ENCODE results near the gene ARHGAP44.
"Not testable (repeated sequence)": the region's sequence is repeated elsewhere in the genome, so short reads cannot be mapped to it uniquely, and the experiment has no call there.

ARHGAP44 gene

DNA sequence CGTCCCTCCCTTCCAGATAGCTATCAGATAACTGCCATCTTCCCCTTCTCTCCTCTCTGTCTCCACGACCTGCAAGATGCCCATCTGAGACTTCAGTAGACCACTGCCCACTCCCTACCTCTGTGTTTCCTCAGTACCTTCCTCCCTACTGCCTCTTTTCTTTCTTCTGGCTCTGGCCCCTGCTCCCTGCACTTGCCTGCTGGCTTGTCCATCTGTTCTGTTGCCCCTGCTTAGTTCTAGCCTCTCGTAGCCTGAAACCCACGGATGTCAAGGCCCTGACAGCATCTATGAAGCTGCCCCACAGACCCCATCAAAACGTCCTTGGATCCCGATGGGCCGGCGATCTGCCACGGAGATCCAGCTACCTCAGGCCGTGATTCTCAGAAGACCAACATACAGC is 175.5 kb downstream of the ARHGAP44 start:
- DNase-seq: no peak

DNA sequence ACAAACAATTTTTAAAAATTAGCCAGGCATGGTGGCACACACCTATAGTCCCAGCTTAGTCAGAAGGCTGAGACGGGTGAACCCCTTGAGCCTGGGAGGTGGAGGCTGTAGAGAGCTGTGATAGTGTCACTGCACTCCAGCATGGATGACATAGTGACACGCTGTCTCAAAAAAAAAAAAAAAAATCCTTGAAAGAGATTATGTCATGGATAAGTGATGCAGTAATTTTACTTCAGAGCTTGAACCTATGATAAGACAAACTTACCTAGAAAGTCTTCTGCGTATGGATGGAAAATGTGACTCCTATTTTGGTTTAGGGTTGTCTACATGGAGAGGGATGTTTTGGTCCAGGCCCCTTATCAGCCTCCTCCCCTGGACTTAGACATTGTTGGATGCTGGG is 176.7 kb downstream of the ARHGAP44 start:
- DNase-seq: no peak

DNA sequence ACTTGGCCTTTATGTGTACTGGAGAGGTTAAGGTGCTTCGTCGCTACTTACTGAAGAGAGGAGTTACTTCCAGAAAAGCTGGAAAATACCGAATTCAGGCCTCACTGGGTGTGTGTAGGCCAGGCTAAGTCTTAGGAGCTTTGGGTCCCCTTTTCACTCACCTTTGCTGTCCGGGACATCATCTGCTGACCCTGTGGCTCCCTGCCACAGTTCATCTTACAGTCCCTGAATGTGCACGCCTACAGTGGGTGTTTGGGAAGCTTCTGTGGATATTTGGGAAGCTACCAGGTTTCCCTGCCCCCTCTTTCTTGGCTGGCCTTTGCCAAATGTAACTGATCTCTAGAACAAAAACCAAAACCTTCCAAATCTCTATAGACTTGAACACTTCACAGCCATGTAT is 177.1 kb downstream of the ARHGAP44 start:
- DNase-seq: no peak

DNA sequence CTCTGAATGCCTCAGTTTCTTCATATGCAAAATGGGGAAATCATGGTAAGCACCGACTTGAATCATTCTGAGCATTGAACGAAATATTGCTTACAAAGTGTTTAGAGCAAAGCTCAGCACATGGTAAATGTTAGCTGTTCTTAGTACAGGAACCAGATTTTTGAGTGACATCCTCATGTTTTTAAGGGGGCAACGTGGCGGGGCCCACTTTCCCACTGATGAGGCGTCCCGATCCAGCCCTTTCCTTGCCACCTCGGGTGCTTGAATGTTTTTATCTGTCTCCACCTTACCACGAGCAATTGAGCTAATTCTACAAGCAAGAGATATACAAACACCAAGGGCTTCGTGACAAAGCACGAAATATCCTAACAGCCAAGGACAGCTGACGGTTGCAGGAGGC is 178.7 kb downstream of the ARHGAP44 start:
- no peak for DNase-seq

DNA sequence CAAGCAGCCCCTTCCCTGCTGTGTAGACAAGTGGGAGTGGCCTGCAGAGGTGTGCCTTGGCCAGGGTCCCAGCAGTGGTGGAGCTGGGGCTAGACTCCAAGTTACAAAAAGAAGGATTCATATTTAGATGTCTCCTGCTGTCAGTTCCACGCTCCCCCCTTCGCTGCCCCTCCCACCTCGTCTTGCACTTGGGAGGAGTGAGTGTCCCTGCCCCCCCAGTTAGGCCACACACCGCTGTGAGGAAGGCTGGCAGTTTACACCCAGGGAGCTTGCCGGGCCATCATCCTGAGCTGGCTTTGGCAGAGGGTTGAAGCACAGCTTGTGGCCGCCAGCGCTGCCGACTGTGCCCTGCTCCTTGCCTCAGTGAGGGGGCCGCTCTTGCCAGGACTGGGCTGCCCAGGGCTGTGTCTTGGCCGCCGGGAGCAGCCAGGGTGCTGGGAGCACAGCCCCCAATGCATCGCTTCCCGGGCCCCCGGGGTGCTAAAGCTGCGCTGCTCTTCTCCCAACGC is 184.3 kb downstream of the ARHGAP44 start:
- DNase-seq: peak; percentile 63

DNA sequence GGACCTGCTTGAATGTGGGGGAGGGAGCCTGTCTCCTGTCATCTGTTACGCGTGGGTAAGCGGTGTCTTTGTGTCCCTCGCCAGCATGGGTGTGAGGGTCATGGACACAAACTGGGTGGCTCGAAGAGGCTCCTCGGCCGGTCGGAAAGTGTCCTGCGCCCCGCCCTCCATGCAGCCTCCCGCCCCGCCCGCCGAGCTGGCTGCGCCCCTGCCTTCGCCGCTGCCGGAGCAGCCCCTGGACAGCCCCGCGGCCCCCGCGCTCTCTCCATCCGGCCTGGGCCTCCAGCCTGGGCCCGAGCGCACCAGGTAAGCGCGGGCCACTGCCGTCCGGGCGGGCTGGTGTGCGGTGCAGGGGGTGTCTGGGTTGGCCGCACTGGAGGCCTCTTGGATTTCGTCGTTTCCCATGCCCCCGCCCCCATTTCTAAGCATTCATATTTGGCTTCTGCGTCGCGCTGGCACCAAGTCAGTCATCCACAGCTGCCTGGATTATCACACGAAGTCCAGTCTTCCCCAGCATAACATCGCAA is 184.8 kb downstream of the ARHGAP44 start:
- peak; percentile 68 for DNase-seq

DNA sequence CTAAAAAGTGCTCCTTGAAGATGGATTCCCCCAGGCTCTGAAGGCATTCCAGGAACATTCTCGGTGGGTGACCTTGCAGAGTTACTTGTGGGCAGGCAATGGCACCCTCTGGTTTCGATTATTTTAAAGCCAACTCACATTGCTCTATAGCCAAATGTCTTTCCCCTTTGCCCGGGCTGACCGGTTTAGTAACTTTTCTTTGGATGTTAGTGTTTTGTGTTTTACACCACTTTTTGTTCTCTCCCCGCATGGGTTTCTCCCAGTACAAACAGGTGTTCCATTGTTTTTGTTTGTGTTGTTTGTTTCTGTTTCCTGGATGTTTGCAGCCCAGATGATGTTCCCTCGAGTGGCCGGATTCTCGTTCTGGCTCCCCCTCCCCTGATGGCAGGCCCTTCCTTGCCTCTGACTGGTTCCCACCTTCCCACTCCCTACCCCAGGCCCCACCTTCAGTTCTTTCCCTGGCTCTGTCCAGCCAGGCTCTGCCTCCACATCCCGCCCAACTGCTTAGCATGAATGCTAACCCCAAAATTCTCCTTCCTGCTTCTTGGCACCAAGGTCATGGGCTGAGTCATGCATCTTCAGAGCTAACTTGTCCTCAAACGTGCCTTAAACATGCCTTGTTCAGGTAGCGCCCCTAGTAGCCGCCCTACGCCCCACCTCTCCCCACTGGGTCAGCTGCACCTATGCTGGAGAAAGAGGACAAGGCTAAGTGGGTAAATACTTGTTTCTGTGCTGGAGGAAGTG is 187.9 kb downstream of the ARHGAP44 start:
- DNase-seq: no peak

DNA sequence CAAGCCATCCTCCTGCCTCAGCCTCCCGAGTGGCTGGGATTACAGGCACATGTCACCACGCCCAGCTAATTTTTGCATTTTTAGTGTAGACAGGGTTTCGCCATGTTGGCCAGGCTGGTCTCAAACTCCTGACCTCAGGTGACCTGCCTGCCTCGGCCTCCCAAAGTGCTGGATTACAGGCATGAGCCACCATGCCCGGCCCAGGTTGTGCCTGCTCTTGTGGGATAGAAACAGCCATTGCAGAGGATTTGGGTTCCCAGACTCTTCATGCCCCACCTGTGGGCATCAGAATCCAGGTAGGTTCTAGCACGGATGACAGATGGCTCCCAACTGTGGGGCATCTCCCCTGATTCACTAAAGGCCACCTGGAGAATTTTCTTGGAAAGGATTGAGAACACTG is 189.5 kb downstream of the ARHGAP44 start:
- DNase-seq: not testable (repeated sequence)

DNA sequence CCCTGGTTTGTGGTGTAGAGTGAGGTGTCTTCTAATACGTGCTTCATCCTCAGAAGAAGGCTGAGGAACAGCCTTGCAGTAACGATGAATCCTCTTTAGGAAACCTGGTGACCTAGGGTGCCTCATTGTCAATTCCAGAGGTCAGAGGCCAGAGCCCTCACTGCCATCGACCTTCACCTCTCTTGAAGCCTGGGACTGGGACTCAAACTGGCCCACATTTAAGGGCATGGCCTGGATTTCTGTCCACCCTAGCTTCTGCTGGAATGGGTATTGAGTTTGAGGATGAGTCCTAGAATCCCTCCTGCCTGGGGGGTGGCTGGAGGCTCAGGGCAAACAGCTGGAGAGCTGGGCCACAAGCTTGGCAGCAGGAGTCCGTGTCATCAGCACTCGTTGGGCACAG is 189.9 kb downstream of the ARHGAP44 start:
- DNase-seq: no peak

DNA sequence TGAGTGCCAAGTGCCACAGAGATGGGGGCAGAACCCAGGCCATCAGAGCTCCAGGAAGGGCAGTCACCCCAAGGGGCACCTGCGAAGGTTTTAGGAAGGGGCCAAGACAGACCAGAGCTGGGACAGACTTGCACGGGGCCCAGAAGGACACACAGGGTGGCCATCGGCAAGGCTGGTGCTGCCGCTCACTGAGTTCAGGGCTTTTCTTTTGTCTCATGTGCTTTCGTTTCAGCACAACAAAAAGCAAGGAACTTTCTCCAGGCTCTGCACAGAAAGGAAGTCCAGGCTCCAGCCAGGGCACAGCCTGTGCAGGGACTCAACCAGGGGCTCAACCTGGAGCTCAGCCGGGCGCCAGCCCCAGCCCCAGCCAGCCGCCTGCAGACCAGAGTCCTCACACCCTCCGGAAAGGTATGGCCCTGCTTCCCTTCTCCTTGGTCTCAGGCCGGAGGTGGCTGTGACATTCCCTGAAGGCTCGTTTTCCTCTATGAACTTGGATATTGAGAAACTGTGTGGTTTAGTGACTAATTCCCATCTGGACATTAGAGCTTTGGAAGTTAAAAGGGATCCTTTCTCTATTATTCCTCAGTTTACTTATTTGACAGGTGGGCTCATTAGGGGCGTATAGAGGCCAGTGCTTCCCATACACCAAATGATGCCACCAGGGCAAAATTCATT is 190.7 kb downstream of the ARHGAP44 start:
- DNase-seq: no peak

DNA sequence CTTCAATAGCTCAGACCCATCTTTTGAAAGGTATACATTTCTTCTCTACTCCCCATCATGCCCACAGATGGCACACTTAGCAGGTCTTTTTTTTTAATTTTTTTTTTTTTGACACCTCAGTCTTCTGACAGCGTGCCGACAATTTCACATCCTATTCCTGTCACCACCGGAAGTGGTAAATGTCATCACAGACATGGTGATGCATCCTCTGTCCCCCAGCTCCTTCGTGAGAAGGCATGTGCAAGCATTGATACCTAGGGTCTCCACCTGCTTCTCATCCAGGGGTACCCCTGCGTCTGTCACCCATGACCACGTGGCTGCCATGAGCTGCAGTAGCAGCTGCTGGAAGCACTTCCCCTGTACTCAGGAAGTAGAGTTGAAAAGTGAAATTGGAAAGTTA is 192.9 kb downstream of the ARHGAP44 start:
- DNase-seq: no peak

DNA sequence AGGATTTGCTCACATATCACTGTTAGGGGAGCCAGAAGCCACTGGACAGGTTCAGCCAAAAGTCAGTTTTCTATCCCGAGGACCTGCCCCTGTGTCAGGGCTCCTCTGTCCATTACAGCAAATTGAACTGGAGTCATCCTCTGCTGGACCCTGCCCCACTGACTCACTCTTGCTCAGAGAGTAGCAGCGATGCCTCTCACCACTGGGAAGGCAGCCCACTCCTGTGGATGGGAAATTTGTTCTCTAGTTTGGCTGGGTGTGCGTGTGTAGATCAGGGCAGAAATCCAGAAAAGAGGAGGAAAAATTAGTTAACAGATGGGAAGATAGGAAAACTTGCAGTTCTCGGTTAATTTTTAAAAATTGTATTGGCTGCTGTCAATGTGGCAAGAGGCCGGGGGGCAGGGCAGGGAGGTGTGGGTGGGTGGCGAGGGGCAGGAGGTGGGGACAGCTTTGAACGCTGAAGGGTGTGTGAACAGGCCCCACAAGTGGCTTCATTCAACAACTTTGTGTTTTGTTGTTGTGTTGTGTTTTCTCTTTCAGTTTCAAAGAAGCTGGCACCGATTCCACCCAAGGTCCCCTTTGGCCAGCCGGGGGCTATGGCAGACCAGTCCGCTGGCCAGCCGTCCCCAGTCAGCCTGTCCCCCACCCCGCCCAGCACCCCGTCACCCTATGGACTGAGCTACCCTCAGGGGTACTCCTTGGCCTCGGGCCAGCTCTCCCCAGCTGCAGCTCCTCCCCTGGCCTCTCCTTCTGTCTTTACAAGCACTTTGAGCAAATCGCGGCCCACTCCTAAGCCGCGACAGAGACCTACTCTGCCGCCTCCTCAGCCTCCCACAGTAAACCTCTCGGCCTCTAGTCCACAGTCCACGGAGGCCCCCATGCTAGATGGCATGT is 194.9 kb downstream of the ARHGAP44 start:
- peak; percentile 94 for DNase-seq

DNA sequence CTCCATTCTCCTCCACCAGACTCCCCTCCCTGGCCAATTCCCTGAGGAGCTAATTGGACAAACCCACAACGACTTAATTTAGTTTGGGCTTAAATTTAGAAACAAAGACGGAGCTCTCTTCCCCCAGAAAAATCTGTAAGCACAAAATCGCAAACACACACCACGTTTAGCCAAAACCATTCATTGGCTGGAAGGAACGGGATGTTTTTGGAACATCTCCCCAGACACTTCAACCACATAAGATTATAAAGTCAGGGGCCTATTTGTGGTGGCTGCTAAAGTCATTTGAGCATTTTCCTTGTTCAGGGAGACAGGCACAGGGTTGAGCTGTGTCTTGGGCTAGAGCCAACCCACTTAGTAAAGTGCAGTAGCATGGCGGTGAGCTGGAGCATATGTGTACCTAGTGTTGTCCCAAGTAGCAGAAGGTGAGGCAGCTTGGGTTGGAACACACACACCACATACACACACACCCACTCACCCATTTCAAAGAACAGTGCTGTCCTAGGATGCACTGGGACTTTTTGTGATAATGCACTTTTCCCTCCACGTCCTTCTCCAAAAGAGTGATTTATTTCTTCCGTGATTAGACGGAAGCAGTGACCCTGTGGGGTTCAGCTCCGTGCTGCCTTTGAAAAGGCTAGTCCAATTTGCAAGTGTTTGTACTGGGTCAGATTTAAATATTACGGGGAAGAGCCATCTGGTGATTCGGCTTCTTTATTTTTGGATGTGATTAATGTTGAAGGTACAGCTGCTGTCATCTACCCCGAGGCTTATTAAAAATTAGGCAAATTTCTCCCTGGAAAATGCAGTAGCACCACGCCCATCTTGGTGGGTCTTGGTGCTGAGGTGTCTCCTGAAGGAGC is 196.4 kb downstream of the ARHGAP44 start:
- DNase-seq: peak; percentile 58

DNA sequence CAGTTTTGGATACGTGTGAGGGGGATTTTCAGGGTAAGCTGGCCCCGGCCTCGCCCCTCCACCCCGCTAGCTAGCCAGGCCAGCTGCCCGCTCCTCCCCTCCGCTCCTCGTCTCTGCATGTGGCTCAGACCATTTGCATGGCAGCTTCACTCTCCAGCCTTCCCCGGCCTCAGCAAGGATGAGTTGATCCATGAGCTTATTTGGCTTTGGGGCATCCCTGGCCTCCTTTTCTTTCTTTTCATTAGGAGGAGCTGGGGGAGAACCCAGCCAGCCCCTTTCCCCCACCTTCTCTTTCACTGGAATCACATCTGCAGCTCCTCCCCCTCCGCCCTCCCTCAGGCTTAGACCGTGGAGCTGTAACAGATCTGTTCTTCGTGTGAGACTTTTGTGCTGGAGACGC is 197.8 kb downstream of the ARHGAP44 start:
- no peak for DNase-seq

DNA sequence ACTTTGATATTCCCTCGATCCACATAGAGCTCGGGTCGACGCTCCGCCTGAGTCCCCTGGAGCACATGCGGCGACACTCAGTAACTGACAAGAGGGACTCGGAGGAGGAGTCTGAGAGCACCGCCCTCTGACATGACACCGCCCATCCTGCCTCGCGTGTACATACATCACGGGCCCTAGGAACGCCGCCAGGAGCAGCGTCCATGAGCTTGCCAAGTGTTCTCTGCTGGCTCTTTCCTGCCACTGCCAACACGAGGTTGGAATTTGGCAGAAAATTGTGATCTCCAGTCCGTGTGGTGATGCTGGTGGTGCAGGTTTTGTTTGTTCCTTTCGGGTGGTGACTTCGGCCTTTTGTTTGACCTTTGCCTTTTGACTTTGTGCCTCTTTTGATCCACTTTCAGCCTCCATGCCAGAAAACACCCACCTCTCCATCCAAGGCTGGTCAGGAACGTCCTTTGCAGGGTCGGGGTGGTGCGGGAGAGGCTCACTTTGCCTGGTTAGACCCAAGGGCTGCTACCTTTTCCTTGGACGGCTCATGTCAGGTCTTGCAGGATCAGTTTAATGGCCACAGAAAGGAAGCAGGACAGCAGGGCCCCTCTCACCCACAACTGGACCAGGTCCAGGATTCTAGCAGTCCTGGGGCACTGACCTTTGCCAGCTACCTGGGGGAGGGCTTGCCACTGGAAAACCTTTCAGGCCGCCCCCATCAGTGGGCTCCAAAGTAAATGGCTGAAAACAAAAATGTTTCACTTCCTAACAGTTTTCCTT is 200.9 kb downstream of the ARHGAP44 start:
- no peak for DNase-seq

DNA sequence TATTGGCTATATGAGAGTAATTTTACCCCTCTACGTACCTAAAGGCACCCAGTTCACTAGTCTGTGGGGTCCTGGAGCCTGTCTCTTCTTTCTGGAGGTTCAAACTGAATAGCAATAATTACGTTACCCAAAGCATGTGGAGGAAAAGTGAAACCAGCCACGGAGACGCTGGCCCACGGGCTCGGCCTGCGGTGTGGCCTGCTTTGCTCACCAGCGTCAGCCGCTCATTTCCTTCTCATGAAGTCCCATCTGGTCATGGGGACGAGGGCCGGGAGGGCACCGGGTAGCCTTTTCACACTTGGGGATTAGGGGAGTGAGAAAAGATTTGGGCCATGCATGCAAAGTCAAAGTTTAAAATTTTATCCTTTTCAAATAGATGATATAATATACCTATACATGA is 201.6 kb downstream of the ARHGAP44 start:
- DNase-seq: no peak

DNA sequence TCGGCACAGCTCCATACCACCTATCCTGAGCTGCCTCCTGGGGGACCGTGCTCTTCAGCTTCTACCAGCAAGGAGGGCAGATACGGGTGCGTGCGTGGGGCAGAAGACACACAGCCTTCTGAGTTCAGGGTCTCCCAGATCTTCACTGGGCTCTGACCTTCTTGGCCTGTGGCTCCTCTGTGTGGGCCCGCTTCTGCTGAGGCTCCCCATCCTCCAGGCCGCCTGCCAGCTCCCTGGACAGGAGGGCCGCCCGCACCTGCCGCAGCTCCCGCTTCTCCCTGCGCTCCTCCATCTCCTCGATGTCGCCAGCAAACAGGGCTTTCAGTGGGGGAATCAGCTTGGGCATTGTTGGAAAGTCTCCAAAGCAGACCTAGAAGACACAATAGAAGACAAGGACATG is 203.4 kb downstream of the ARHGAP44 start:
- DNase-seq: no peak

DNA sequence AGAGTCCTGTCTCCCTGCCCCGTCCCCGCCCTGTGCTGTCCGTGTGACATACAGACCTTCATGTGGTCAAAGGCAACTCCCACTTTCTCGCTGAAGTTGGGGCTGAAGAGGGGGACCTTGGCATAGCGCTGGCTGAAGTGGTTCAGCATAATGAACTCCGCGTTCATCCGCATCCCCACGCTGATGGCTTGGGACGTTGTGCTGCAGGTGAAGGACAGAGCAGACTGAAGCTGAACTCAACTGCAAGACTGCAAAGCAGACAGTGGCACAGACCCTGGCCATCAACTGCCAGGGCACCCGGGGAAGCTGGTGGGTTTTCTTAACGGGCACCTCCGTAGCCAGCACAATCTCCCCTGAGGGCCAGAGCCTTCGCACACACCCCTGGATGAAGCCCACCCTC is 204.3 kb downstream of the ARHGAP44 start:
- no peak for DNase-seq

DNA sequence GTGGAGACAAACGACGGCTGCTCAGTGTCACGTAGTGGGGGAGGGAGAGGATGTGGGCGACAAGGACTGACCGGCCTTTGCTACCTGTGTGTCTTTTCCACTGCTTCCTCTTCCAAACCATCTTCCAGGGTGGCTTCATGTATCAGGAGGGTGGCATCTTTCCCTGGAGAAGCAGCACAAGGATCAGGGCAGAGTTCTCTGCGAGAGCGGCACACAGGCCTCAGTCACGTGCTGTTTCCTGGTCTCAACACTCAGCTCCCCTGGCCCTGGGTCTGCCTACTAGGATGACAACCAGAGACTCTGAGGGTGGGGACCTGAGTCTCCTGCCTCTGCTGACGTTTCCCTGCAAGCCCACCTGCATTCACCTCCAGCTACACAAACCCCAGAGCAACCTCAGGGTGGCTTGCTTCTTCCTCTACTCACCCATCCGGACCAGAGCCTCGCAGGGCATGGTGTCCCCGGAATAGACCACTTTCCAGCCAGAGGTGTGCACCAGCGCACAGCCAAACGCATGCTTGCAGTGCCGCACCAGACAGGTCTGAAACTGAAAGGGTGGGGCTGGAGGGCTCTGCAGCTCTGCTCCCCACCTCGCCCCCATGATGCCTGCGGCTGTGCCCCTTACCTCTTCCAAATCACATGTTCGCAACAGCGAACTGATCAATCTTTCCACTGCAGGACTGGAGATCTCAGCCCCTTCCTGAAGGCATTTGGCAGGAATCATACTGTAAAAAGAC is 205.2 kb downstream of the ARHGAP44 start:
- DNase-seq: no peak

DNA sequence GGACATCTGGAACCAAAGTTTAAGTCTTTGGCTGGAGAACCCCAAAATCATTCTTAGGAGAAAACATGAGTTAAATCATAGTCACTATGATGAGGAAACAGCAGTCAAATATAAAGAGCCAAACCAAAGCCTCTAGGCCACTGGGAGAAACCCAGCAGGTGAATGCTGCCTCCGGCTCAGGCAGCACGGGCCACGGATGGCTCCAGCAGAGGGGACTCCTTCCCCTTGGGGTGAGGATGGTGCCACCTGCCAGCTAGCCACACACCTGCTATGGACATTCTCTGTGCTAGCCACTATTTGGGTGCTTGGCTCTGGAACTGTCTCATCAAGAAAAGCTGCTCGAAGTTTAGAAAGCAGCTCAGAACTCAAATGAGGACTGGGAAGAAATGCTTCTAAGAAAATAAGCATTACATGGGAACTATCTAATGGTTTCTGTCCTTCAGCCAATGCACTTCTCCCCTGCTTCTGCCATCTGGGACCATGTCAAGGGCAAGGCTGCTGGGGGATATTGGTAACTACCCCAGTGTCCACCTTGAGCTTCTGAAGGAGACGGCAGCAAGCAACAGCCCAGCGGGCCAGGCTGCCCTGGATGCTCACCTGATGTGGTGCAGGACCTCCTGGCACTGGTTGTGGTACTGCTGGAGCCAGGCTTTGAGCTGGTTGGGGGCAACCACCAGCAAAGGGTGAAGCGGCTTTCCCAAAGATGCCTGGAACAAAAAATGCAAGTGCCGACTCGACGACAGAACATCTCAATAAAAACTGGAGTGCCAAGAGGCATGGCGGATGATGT is 206.0 kb downstream of the ARHGAP44 start:
- DNase-seq: no peak

Measured in right hindlimb (tissue), 1 donor.